Neural progenitor cell (in vitro differentiated cells): ENCODE results near the gene MFAP5.

Source experiments
- CTCF ChIP-seq: fragments of 200-600 bp; sonication (generic); IDR thresholded peaks from 2 replicates; pipeline ENCODE4 v1.5.1; 2017; ENCODE audit warnings: antibody characterized with exemption, mild to moderate bottlenecking
- EZH2 ChIP-seq: fragments of 200-600 bp; sonication (generic); IDR thresholded peaks from 2 replicates; pipeline ENCODE4 v1.6.1; 2017; ENCODE audit warnings: antibody characterized with exemption, mild to moderate bottlenecking, moderate library complexity
- EZH2phosphoT487 ChIP-seq: fragments of 200-600 bp; sonication (generic); IDR thresholded peaks from 2 replicates; pipeline ENCODE4 v1.6.1; 2017; ENCODE audit warnings: antibody characterized with exemption

DNA sequence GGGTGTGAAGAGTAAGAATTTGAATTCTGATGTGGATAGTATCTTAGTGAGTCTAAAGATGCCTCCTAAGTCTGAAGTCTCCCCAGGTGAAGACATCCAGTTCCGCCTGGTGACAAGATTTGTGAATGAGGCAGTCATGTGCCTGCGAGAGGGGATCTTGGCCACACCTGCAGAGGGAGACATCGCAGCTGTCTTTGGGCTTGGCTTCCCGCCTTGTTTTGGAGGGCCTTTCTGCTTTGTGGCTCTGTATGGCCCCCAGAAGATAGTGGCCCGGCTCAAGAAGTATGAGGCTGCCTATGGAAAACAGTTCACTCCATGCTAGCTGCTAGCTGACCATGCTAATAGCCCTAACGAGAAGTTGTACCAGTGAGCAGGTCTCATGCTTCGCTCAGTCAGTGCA is 25.4 kb downstream of the MFAP5 start:
- TF ChIP-seq CTCF, result no peak
- no peak for TF ChIP-seq EZH2phosphoT487
- no peak for TF ChIP-seq EZH2
